ENCODE data around the gene NEDD4L. TPM values are rescaled to one million over a fixed set of nuclear protein-coding genes. Genes with fewer than 3 reads are reported as not detected.

Gene NEDD4L
- polyA plus RNA-seq, 1 experiment, result 14.1 TPM

DNA sequence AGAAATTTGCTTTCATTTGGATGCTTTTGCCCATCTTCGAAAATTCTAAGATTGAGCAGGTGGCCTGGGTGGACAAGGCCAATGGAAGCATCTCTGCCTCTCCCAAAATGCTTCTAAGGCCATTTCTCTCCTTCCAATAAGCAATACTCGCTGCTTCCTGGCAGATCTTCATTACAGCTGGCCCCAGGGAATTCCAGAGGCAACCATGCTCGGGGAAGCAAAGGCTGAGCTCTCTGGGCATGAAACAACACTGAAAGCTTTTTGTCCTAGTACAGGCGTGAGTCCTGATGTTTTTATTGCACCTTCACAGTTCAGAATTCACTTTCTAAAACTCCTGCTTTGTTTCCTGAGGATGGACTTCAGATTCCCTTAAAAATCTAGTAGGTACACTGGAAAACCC lies 11.8 kb upstream of the NEDD4L start:
- TF ChIP-seq, protein P1, sequence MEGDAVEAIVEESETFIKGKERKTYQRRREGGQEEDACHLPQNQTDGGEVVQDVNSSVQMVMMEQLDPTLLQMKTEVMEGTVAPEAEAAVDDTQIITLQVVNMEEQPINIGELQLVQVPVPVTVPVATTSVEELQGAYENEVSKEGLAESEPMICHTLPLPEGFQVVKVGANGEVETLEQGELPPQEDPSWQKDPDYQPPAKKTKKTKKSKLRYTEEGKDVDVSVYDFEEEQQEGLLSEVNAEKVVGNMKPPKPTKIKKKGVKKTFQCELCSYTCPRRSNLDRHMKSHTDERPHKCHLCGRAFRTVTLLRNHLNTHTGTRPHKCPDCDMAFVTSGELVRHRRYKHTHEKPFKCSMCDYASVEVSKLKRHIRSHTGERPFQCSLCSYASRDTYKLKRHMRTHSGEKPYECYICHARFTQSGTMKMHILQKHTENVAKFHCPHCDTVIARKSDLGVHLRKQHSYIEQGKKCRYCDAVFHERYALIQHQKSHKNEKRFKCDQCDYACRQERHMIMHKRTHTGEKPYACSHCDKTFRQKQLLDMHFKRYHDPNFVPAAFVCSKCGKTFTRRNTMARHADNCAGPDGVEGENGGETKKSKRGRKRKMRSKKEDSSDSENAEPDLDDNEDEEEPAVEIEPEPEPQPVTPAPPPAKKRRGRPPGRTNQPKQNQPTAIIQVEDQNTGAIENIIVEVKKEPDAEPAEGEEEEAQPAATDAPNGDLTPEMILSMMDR (IDR thresholded peaks at IDR 0.05; ENCODE audit: insufficient read depth, low read depth, low read length), result no peak
- POLR2A ChIA-PET, result no interaction called here
- Histone ChIP-seq H3K27me3 (ENCODE audit: control insufficient read depth, insufficient read depth, low read length) (peaks cover 11% of the 10 kb centered on the region), H3K4me3 (ENCODE audit: low read depth, low read length) (no peak overlapping the region), H3K36me3 (ENCODE audit: control insufficient read depth, insufficient read depth, low read length) (no peaks in the 10 kb centered on the region)
- DNase-seq (ENCODE audit: low read depth), result no peak
- CTCF ChIA-PET, result interaction anchor here (1.1 to 2.1 kb wide), 2 partner anchors 11 to 27 kb away, joined by 3 to 6 read pairs; partner anchors contain the start of gene NEDD4L

DNA sequence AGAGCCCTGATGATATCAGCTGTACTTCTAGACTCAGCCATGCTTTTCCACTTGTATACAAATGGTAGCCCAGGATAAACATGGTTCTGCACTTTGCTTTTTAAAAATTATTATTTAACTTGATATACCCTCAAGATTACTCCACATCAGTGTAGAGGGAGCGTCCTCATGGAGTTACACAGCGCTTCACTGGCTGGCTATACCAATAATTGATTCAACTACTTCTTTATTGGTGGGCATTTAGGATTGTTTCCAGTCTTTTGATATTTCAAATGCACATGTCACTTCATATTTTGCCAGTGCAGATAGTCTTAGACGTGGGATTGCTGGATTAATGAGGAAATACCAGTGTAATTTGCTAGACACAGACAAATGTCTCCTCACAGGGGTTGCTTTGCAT lies 10.8 kb upstream of the NEDD4L start:
- ChIA-PET POLR2A (no interaction called here), CTCF (interaction anchor here (1.1 to 2.1 kb wide), 2 partner anchors 10 to 28 kb away, joined by 3 to 6 read pairs; partner anchors contain the start of gene NEDD4L)
- peaks cover 9% of the 10 kb centered on the region for H3K27me3 ChIP-seq (ENCODE audit: control insufficient read depth, insufficient read depth, low read length)
- DNase-seq (ENCODE audit: low read depth), result no peak
- no peaks in the 10 kb centered on the region for H3K36me3 ChIP-seq (ENCODE audit: control insufficient read depth, insufficient read depth, low read length)
- TF ChIP-seq, protein P1 (IDR thresholded peaks at IDR 0.05; ENCODE audit: insufficient read depth, low read depth, low read length), result no peak
- H3K4me3 ChIP-seq (ENCODE audit: low read depth, low read length), result no peak overlapping the region

DNA sequence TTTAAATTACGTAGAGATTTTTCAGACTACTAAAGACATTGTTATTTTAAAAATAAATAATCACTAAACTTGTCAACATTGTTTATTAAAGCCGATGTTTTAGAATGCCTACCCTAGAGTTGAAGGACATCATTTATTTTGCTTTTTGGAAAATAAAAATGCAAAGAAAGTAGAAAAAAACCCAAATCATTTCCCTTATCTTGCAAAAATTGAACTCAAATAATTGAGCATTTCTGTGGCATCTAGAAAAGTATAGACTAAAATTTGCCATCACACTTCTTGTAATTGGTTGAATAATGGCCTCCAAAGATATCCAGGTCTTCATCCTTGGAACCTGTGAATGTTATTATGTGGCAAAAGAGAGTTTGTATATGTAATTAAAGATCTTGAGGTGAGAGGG lies 9.7 kb upstream of the NEDD4L start:
- no peak for DNase-seq (ENCODE audit: low read depth)
- H3K27me3 ChIP-seq (ENCODE audit: control insufficient read depth, insufficient read depth, low read length), result peaks cover 9% of the 10 kb centered on the region
- no peaks in the 10 kb centered on the region for H3K36me3 ChIP-seq (ENCODE audit: control insufficient read depth, insufficient read depth, low read length)
- ChIA-PET CTCF (no interaction called here), POLR2A (no interaction called here)
- no peak overlapping the region for H3K4me3 ChIP-seq (ENCODE audit: low read depth, low read length)
- TF ChIP-seq, protein P1 (IDR thresholded peaks at IDR 0.05; ENCODE audit: insufficient read depth, low read depth, low read length), result no peak

DNA sequence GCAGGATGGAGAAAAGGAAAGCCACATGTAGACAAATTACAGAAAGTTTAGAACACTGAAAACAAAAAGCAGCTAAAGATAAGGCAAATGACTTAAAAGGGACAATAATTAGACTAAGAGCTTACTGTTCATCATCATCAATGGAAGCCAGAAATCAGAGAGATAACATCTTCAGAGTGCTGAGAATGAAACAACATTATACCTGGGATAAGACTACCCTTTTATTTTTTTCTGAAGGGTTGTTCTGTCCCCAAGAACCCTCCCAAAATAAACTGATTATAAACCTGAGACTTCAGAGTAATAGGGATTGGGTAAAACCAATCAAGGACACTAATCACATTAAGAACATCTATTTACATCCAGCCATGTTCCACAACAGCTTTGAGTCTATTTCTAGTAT lies 6.9 kb upstream of the NEDD4L start:
- H3K4me3 ChIP-seq (ENCODE audit: low read depth, low read length), result no peak overlapping the region
- TF ChIP-seq, protein P1 (IDR thresholded peaks at IDR 0.05; ENCODE audit: insufficient read depth, low read depth, low read length), result no peak
- peaks cover 7% of the 10 kb centered on the region for H3K27me3 ChIP-seq (ENCODE audit: control insufficient read depth, insufficient read depth, low read length)
- ChIA-PET CTCF (interaction anchor here (0.7 to 1.4 kb wide), 3 partner anchors 8 to 155 kb away, joined by 3 to 8 read pairs (median 3); no protein-coding TSS in a partner anchor), POLR2A (no interaction called here)
- DNase-seq (ENCODE audit: low read depth), result no peak
- H3K36me3 ChIP-seq (ENCODE audit: control insufficient read depth, insufficient read depth, low read length), result no peaks in the 10 kb centered on the region

DNA sequence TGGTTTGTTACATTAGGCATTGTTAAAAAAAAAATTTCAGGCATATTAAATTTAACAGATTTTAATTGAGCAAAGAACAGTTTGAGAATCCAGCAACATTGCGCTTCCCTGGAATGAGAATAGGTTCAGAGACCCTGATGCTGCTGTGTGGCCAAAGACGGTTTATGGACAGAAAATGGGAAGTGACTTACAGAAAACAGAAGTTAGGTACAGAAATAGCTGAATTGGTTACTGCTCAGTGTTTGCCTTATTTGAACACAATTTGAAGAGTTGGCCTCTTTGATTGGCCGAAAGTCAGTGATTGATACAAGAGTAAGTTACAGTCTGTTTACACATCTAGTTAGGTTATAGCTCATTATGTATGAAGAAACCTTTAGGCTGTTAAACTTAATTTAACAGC lies 6.0 kb upstream of the NEDD4L start:
- POLR2A ChIA-PET, result no interaction called here
- TF ChIP-seq, protein P1 (IDR thresholded peaks at IDR 0.05; ENCODE audit: insufficient read depth, low read depth, low read length), result no peak
- Histone ChIP-seq H3K4me3 (ENCODE audit: low read depth, low read length) (no peak overlapping the region), H3K36me3 (ENCODE audit: control insufficient read depth, insufficient read depth, low read length) (no peaks in the 10 kb centered on the region), H3K27me3 (ENCODE audit: control insufficient read depth, insufficient read depth, low read length) (peaks cover 5% of the 10 kb centered on the region)
- CTCF ChIA-PET, result interaction anchor here (0.7 to 1.5 kb wide), 3 partner anchors 83 to 726 kb away, joined by 3 to 4 read pairs (median 3); no protein-coding TSS in a partner anchor
- no peak for DNase-seq (ENCODE audit: low read depth)

Data from BJ (cell line).